GM12865 (cell line): ENCODE measurements around the gene EVI5L.

Source experiments
- DNase-seq: peaks from one replicate; pipeline ENCODE4 v3.0.0; 2010; ENCODE audit warnings: low read depth
- H3K4me3 ChIP-seq: 2 replicates; pipeline ENCODE4 v1.5.1; 2011; ENCODE audit warnings: mild to moderate bottlenecking, low read depth, low read length, control low read depth
- CTCF ChIP-seq: IDR thresholded peaks from 2 replicates; pipeline ENCODE4 v1.5.1; 2011; ENCODE audit warnings: low read length, control low read depth, low read depth, inconsistent platforms; ENCODE audit not compliant: insufficient read depth; ENCODE audit errors: missing control alignments

EVI5L gene

DNA sequence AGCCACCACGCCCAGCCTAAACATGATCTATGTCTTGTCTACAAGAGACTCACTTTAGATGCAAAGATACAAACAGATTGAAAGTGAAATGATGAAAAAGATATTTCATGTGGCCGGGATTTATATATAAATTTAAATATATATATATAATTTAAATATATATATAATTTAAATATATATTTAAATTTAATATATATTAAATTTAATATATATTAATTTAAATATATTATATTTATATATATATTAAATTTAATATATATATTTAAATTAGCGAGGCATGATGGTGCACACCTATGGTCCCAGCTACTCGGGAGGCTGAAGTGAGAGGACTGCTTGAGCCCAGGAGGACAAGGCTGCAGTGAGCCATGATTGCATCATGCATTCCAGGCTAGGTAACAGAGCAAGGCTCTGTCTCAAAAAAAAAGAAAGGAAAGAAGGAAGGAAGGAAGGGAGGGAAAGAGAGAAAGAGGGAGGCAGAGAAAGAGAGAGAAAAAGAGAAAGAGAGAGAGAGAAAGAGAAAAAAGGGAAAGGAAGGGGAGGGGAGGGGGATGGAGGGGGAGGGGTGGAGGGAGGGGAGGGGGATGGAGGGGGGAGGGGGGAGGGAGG is 7.0 kb upstream of the EVI5L start:
- H3K4me3 ChIP-seq, result no peak overlapping the region
- DNase-seq, result no peak

GRCh38 chr19:7823686-7824301 is 6.2 kb upstream of the EVI5L start:
- no peak overlapping the region for H3K4me3 ChIP-seq
- no peak for TF ChIP-seq CTCF
- no peak for DNase-seq

More for the DNA sequence above, 7.0 kb upstream of the EVI5L start:
- no peak for TF ChIP-seq CTCF

DNA sequence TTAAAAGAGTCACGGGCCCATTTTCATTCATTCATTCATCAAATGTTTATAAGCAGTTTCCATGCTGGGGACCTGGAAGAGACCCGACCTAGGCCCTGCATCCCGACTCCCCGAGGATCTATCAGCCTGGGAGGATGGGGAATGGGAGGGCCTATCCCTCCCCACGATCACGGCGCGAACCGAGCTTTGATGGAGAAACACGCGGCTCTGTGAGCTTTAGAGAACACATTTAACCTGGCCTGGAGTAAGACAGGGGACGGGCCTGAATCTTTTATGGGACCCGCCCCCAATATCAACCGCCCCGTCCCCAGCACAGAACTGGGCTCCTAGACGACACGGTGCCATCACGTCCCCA is 875 bp upstream of the EVI5L start:
- no peak for TF ChIP-seq CTCF
- no peak for DNase-seq
- peak overlapping the region; percentile 64 for H3K4me3 ChIP-seq

GRCh38 chr19:7830272-7830771 is 304 bp downstream of the EVI5L start:
- TF ChIP-seq CTCF, result no peak
- peak overlapping the region; percentile 59 for H3K4me3 ChIP-seq
- DNase-seq, result peak; percentile 25

DNA sequence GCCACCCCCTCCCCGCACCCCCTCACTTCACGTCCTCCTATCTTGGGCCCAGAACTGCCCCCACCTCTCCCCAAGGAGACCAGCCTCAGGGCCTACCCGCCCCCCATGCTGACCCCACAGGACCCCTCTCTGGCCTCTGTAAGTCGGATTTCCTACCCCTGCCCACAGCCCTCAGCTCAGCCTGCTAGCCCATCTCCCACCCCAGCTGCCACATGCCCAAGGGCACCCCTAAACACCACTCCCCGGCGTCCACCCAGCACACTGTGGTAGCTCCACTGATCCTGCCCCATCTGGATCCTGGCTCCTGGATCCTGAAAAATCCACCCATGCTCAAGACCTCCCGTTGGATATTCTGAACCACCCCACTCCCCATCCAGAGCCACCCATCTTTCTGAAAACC is 805 bp downstream of the EVI5L start:
- peak overlapping the region; percentile 59 for H3K4me3 ChIP-seq
- DNase-seq, result no peak

DNA sequence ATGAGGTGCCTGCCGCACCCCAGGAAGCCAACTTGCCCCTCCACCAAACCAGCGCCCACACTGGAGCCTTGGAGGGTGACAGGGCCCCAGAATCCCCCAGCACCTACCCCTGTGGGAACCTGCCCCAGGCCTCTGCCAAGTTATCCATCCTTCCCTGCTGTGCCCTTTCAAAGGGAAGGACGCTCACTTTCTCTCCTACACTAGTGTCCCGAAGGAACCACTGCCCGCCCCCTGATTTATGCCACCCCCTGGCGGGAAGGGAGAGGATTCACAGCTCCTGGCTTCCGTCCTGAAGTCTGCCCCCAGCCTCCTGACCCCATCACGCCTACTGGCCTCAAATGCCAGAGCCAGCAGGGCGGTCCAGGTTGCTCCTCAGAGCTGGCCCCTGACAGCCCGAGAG is 1.4 kb downstream of the EVI5L start:
- DNase-seq, result no peak
- peak; percentile 5 for TF ChIP-seq CTCF
- no peak overlapping the region for H3K4me3 ChIP-seq

More for the DNA sequence above, 805 bp downstream of the EVI5L start:
- no peak for TF ChIP-seq CTCF

DNA sequence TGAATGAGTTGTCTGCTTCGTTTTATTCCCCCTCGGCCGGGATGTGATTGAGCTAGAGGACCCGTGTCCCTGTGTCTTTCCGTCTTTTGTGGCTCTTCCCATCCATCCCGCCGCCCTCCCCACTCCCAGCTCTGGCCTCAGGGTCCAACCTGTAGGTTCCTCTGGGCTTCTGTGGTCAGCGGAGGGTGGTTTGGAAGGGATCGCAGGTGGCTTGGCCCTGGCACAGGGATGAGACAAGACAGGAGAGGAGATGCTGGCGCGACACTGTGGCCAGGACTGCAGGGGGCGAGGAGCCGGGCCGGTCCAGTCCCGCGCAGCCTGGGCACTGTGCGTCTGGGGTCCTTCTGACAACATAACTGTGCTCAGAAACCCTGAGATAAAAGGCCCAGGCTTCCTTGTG is 2.0 kb downstream of the EVI5L start:
- no peak overlapping the region for H3K4me3 ChIP-seq

More for the DNA sequence above, 2.0 kb downstream of the EVI5L start:
- TF ChIP-seq CTCF, result no peak
- DNase-seq, result no peak
